D721Med (cell line): ENCODE results near the gene FAM117B.

ENCODE experiments used
- DNase-seq: peaks from one replicate; pipeline ENCODE4 v3.0.0; 2011; ENCODE audit warnings: low spot score; ENCODE audit not compliant: insufficient read length
- FAIRE-seq: peaks from 2 replicates; lab custom pipeline; 2011; peaks lifted over from hg19 to GRCh38; lab: Jason Lieb, UNC
- CTCF ChIP-seq: IDR thresholded peaks from 2 replicates; pipeline ENCODE4 v1.5.1; 2012; ENCODE audit warnings: mild to moderate bottlenecking, control low read depth; ENCODE audit not compliant: insufficient read depth; ENCODE audit errors: missing control alignments

The FAM117B gene

GRCh38 chr2:202765436-202765835, 130.7 kb downstream of the FAM117B start:
- DNase-seq (no peak), FAIRE-seq (no peak)
- TF ChIP-seq CTCF: no peak

- no peak for FAIRE-seq
- TF ChIP-seq CTCF: no peak
- DNase-seq: no peak
These were observed 133.5 kb downstream of the FAM117B start for GRCh38 chr2:202768273-202768672.

GRCh38 chr2:202769201-202769600, 134.4 kb downstream of the FAM117B start:
- no peak for TF ChIP-seq CTCF
- DNase-seq (no peak), FAIRE-seq (no peak)

- DNase-seq: no peak
- no peak for FAIRE-seq
- TF ChIP-seq CTCF: no peak
These were observed 136.6 kb downstream of the FAM117B start for GRCh38 chr2:202771336-202771735.

- TF ChIP-seq CTCF: no peak
- peak; percentile 21 for FAIRE-seq
- no peak for DNase-seq
These were observed 137.1 kb downstream of the FAM117B start for GRCh38 chr2:202771741-202772460.

- no peak for TF ChIP-seq CTCF
- DNase-seq: no peak
- FAIRE-seq: peak; percentile 41
These were observed 138.7 kb downstream of the FAM117B start for GRCh38 chr2:202773301-202773973.

GRCh38 chr2:202774104-202774503, 139.3 kb downstream of the FAM117B start:
- no peak for DNase-seq
- TF ChIP-seq CTCF: no peak

More at GRCh38 chr2:202774104-202774503, 139.3 kb downstream of the FAM117B start:
- no peak for FAIRE-seq
